ENCODE results near the gene ABRAXAS1. TPM values are rescaled to one million over a fixed set of nuclear protein-coding genes. Genes with fewer than 3 reads are reported as not detected.

The ABRAXAS1 gene
- total RNA-seq, 1 donor from 2014 or later = 27.2 TPM

- H3K4me3 Mint-ChIP-seq (ENCODE audit: low read depth) = no peak overlapping the region
These were observed 6.1 kb upstream of the ABRAXAS1 start for GRCh38 chr4:83490876-83491450.

GRCh38 chr4:83489711-83490326, 4.9 kb upstream of the ABRAXAS1 start:
- no peak for DNase-seq (ENCODE audit: low spot score, unreplicated experiment)
- Mint-ChIP-seq H3K4me3 (ENCODE audit: low read depth) (no peak overlapping the region), H3K36me3 (ENCODE audit: insufficient read depth) (no peaks in the 10 kb centered on the region), H3K27ac (no peak overlapping the region), H3K4me1 (ENCODE audit: low read depth) (peaks cover 4% of the 10 kb centered on the region), H3K27me3 (no peaks in the 10 kb centered on the region), H3K9me3 (ENCODE audit: low read depth) (no peaks in the 10 kb centered on the region)
- TF ChIP-seq CTCF (IDR thresholded peaks at IDR 0.05; ENCODE audit: unreplicated experiment) = no peak

More at GRCh38 chr4:83490876-83491450, 6.1 kb upstream of the ABRAXAS1 start:
- no peak for DNase-seq (ENCODE audit: low spot score, unreplicated experiment)
- Mint-ChIP-seq H3K27me3 (no peaks in the 10 kb centered on the region), H3K27ac (no peak overlapping the region), H3K9me3 (ENCODE audit: low read depth) (no peaks in the 10 kb centered on the region), H3K36me3 (ENCODE audit: insufficient read depth) (no peaks in the 10 kb centered on the region), H3K4me1 (ENCODE audit: low read depth) (peaks cover 3% of the 10 kb centered on the region)
- peak; percentile 86 for TF ChIP-seq CTCF (IDR thresholded peaks at IDR 0.05; ENCODE audit: unreplicated experiment)

GRCh38 chr4:83486457-83487129, 1.7 kb upstream of the ABRAXAS1 start:
- Mint-ChIP-seq H3K4me3 (ENCODE audit: low read depth) (no peak overlapping the region), H3K36me3 (ENCODE audit: insufficient read depth) (no peaks in the 10 kb centered on the region), H3K9me3 (ENCODE audit: low read depth) (no peaks in the 10 kb centered on the region), H3K27ac (no peak overlapping the region), H3K4me1 (ENCODE audit: low read depth) (peaks cover 8% of the 10 kb centered on the region), H3K27me3 (no peaks in the 10 kb centered on the region)
- no peak for TF ChIP-seq CTCF (IDR thresholded peaks at IDR 0.05; ENCODE audit: unreplicated experiment)
- no peak for DNase-seq (ENCODE audit: low spot score, unreplicated experiment)

- Mint-ChIP-seq H3K36me3 (ENCODE audit: insufficient read depth) (peaks cover 6% of the 10 kb centered on the region), H3K9me3 (ENCODE audit: low read depth) (no peaks in the 10 kb centered on the region), H3K27ac (no peak overlapping the region), H3K4me1 (ENCODE audit: low read depth) (no peaks in the 10 kb centered on the region), H3K4me3 (ENCODE audit: low read depth) (no peak overlapping the region), H3K27me3 (no peaks in the 10 kb centered on the region)
- no peak for TF ChIP-seq CTCF (IDR thresholded peaks at IDR 0.05; ENCODE audit: unreplicated experiment)
- DNase-seq (ENCODE audit: low spot score, unreplicated experiment) = no peak
These were observed 10.9 kb downstream of the ABRAXAS1 start for GRCh38 chr4:83473966-83474365.

GRCh38 chr4:83473423-83473822, 11.5 kb downstream of the ABRAXAS1 start:
- no peak overlapping the region for H3K4me3 Mint-ChIP-seq (ENCODE audit: low read depth)
- H3K9me3 Mint-ChIP-seq (ENCODE audit: low read depth) = no peaks in the 10 kb centered on the region
- no peak for TF ChIP-seq CTCF (IDR thresholded peaks at IDR 0.05; ENCODE audit: unreplicated experiment)
- H3K27me3 Mint-ChIP-seq = no peaks in the 10 kb centered on the region
- DNase-seq (ENCODE audit: low spot score, unreplicated experiment) = no peak
- H3K4me1 Mint-ChIP-seq (ENCODE audit: low read depth) = no peaks in the 10 kb centered on the region
- H3K36me3 Mint-ChIP-seq (ENCODE audit: insufficient read depth) = peaks cover 8% of the 10 kb centered on the region
- H3K27ac Mint-ChIP-seq = no peak overlapping the region

Data from progenitor cell of endocrine pancreas (in vitro differentiated cells).